OCI-M2 (cell line): ENCODE data around the gene PDE2A.
"Not testable (repeated sequence)": the region's sequence is repeated elsewhere in the genome, so short reads cannot be mapped to it uniquely, and the experiment has no call there.

Source experiments
- DNase-seq: peaks from one replicate; lab custom pipeline; 2025; ENCODE audit not compliant: unreplicated experiment; lab: John Stamatoyannopoulos, UW

The PDE2A gene

DNA sequence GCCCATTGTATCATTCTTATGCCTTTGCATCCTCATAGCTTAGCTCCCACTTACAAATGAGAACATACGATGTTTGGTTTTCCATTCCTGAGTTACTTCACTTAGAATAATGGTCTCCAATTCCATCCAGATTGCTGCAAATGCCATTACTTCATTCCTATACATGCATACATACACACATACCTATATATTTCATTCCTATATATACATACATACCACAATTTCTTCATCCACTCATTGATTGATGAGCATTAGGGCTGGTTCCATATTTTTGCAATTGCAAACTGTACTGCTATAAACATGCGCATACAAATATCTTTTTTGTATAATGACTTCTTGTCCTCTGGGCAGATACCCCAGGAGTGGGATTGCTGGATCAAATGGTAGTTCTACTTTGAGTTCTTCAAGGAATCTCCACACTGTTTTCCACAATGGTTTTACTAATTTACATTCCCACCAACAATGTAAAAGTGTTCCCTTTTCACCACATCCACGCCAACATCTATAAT is 119.2 kb downstream of the PDE2A start:
- not testable (repeated sequence) for DNase-seq

DNA sequence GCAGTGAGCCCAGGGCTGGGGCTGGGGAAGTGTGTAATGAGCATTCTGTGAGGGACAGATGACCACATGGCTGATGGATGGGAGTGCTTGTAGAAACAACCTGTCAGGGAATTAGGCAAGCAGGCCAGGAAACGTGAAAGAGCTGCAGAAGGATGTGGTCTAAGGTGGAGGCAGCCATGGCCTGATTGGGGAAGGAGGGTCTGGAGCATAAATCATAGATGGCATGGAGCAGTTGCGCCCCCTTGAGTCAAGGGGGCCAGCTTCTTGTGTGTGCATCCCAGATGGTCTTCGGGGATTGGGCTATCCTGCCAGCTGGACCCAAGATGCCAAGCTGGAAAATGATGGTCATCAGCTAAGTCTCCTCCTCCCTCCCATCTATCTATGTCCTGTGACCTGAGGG is 120.5 kb downstream of the PDE2A start:
- no peak for DNase-seq

DNA sequence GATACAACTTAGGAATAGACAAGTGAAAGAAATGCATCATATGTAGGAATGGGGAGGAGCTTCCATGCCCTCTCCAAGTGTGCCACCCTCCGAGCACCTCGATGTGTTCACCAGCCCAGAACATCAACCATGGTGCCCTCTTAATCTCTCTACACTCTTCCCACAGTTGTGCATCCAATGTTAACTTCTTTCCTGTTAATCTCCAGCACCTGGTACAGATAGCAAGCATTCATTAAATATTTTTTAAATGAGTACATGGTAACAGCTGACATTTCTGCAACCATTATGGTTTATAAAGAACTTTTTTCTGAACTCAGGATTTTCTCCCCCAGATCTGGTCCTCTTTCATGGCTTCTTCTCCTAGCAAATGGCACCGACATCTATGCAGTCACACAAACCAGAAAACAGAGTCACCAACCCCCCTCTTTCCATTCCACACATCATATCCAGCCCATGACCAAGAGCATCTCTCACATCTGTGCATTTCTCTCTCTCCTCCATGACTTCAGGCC is 121.8 kb downstream of the PDE2A start:
- DNase-seq: no peak

DNA sequence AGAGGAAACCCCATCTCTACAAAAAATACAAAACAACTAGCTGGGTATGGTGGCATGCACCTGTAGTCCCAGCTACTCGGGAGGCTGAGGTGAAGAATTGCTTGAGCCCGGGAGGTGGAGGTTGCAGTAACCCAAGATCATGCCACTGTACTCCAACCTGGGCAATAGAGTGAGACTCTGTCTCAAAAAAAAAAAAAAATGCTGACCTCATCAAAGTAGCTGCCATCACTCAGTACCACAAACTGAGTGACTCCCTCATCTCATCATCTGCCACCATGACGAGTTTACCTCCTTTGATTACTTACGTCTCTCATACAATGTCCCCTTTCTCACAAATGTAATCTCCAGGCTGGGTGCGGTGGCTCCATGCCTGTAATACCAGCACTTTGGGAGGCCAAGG is 122.7 kb downstream of the PDE2A start:
- no peak for DNase-seq

DNA sequence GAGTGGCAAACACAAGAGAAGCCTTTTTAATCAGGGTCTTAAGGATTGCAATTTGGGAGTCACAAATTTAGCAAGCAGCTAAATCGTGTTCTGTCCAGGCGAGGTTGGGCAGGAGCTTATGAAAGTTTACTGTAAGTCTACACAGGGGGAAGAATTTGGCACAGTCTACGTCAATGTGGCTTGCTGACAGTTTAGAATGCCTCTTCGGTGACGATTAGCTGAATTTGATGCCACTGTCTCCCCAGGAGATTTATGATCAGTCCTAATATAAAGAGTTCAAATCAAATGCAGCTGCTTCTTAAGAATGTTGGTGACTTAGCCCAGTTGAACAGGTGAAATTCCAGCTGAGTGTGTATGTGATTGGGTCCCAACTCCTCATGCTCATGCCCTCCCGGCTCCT is 125.8 kb downstream of the PDE2A start:
- no peak for DNase-seq

DNA sequence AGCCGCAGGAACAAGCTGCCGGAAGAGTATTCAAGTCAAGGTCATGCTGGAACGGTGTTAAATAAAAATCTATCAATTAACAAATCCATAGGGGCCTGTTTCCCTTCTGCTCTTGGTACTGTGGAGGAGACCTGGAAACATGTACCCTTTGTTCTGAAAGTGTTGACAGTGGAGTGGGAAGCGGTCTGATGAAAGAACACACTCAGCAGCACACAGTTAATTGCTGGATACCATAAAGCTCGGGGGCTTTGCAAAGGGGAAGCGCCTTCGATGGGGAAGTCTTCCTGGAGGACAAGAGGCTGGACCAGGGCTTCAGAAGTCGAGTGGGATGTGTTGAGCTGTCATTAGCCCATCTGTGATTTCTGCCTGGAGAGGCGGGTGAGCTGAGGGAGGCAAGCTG is 127.4 kb downstream of the PDE2A start:
- no peak for DNase-seq

DNA sequence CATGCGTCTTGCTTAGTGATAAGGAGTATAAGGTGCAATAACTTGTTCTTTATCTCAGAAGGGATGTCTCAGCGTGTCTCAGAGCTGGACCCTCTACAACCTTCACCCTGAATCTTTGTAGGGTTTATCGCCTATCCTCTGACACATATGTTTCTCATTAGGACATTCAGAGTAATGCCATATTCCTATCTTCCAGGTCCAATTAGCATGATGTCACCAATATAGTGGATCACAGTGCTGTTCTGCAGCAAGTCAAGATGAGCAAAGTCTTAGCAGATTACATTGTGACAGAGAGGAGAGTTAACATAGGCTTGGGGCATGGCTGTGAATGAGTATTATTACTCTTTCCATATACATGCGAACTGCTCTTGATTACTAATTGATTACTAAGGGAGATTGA is 129.6 kb downstream of the PDE2A start:
- no peak for DNase-seq

DNA sequence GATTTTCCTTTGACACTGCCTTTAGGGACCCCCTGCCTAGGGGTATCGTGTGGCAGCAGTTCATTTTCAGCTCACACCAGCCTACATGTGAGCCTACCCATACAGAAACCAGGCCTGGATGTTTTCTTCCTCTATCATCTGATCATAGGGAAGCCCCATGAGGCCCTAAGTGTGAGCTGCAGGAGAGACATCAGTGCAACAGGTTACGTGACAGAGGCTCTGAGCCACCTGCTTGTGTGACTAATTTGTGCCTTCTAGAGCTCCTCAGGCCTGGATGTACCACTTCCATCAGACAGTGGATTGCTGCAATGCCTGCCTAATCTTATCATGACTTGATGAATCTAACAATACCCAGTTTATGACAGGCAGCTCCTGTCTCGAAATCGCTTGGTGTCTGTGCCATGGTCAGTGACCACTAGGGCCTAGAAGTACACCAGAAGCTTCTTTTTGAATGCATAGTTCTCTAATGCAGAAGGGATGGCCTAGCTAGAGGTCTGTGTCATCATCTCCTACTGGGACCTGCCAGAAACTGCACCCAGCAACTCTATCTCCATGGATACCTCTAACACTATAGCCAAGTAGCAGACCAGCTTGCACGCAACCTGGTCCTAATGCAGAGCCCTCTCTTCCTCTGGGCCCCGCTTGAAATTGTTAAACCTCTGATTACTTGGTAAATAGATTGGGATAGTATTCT is 130.2 kb downstream of the PDE2A start:
- DNase-seq: no peak

DNA sequence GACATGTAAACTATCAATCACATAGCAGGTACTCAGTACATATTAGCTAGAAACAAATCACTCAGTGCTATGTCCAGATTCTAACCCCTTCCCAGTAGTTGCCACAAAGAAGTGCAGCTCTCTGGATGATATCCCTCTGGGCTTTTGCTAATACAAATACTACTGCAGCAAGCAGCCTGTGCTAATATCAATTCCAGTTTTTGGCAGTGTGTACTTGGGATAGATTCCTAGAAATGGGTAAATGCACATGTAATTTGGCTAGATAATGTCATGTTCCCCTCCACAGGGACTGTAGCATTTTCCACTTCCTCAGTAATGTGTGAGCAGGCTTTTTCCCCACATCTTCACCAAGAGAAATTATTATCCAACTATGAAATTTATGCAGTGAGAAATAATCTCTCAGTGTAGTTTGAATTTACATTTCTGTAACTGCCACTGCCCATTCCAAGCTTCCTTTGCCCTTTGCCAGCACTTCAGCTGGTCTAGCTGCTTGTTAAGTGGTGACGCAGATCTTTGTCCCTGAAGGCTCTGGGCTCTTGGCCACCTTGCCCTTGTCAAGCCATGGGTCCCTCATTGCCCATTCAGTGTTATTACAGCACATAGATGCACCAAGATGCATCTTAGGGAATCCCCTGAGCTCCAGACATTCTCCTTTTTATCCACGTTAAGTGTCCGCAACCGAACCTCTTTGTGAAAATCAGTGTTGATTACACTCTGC is 132.8 kb downstream of the PDE2A start:
- DNase-seq: no peak

DNA sequence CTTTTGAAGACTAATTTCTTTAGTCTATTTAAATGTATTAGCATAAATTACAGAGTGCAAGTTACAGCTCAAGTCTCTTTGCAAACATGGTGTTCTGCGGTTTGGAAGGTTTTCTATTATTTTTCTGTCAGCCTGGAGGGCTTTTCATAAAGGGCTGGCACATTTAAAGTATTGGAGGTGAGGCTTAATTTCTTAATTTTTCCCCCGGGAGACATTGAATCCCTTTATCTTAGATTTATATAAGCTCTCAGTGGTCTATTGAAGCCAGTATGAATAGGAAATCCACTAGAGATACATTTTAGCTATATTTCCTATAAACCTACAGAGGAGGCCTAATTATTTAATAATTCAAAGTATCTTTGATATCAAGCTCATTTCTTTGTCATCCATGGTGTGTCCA is 137.2 kb downstream of the PDE2A start:
- DNase-seq: no peak

DNA sequence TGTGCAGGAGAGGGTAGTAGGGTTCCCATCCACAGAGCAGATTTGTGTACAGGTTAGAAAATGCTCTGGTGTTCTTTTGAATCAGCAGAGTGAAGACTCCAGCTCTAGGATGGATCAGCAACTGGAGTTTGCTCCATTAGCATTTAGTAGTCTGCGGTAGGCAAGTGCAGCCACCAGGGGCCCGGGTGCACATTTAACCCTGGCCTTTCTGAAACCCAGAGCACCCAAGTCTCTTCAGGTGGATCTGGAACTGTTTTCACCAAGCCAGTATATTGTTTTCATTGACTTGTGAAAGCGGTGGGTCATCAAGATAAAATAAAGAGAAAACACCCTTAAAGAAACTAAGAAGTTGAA is 139.1 kb downstream of the PDE2A start:
- no peak for DNase-seq

DNA sequence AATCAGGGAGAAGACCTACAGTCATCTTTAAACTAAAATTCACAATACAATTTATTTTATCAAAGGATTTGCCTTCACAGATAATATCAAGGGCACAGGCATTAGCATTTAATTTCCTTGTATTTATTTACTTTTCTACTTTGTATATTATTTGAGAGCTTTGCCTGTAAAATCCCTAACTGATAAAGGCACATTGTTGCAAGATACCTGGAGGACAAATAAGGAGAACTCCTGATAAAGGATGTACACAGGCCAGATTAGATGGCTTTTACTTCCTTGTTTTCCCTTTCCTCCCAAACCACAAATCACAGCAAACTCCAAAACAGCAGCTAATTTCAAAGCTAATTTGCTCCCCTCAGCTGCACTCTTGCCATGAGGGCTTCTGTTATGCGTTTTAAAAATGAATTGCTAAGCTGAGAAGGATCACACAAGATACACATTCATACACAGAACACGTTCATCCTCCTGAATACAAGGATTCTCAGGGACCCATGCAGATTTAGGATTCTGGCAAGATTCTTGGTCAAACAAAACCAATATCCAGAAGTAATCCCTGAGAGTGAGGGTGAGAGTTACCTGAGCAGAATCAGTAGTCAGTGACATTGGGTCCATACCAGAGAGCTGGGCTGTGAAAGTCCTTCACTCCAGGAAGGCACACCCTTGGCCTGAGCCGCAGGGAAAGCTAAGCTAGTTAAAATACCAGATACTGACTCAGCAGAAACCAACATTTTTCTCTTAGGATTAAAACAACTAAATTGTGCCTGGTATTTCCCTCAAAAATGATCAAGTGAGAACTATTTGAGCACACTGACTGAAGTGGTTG is 139.6 kb downstream of the PDE2A start:
- no peak for DNase-seq

DNA sequence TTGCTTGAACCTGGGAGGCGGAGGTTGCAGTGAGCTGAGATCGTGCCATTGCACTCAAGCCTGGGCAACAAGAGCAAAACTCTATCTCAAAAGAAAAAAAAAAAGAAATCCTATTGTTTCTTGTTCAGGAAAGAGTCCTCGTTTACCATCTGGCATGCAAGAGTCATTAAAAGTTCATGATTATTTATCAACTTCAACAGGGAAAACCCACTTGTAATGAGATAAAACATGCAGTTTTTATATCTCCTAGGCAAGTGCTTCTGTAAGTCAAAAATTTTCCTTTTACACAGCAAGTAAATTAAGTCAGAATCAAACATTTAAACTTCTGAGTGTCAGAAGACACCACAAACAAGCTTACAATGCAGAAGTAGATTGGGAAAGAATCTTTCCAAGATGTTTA is 145.2 kb downstream of the PDE2A start:
- DNase-seq: no peak

DNA sequence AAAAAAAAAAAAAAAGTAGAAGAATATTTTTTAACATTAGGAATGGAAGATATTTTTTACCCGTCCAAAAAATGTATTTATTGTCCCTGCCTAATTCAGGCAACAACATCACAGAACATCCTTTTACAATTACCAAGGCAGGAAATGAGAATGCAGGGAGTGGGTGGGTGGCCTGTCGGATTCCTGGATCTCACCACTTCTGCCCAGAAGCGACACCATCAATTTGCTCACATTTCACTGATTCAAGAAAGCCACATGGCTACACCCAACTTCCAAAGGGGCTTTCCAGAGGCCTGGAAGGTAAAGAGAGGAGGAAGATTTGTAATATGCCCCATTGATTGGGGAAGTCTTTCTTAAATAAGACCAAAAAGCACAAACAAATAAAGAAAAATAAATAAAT is 146.1 kb downstream of the PDE2A start:
- DNase-seq: no peak
